ENCODE data around the gene CASS4. TPM values are rescaled to one million over a fixed set of nuclear protein-coding genes. Genes with fewer than 3 reads are reported as not detected.

Gene CASS4
- total and polyA plus RNA-seq, 9 of the 15 experiments (the other 6 are each of a cell fraction or from before 2014, with no cell fraction given), result 8.1 to 53.8 (median 26.7) TPM

- TF ChIP-seq STAT6 (CRISPR knock-in tag; IDR thresholded peaks at IDR 0.05) (no peak), ERF (CRISPR knock-in tag; IDR thresholded peaks at IDR 0.05) (no peak), SNRNP70 (optimal IDR thresholded peaks at IDR 0.05; ENCODE audit: low read depth, low read length) (no peak), KDM4B (IDR thresholded peaks at IDR 0.05; ENCODE audit: borderline replicate concordance in 2 of 2, low read depth in 1 of 2) (peak in 1 of 2 experiments; percentile 82; a peak in 2 of 4 replicates), DIDO1 (tag; IDR thresholded peaks at IDR 0.05; ENCODE audit: low read depth) (peak; percentile 82; the same call in 1 of the 2 replicates), ZNF511 (CRISPR knock-in tag; IDR thresholded peaks at IDR 0.05) (no peak), RBM14 (IDR thresholded peaks at IDR 0.05; ENCODE audit: borderline replicate concordance, insufficient read depth, low read depth, low read length) (no peak), ATF4 (CRISPR knock-in tag; IDR thresholded peaks at IDR 0.05) (no peak), MED1 (CRISPR knock-in tag; IDR thresholded peaks at IDR 0.05; ENCODE audit: borderline replicate concordance) (no peak), DACH1 (IDR thresholded peaks at IDR 0.05; ENCODE audit: partially characterized antibody) (no peak), NFE2 (IDR thresholded peaks at IDR 0.05; ENCODE audit: low read depth) (no peak), TCF15 (CRISPR knock-in tag; IDR thresholded peaks at IDR 0.05) (no peak), THRB (CRISPR knock-in tag; conservative IDR thresholded peaks at IDR 0.05) (0 out of 2 replicates have a peak, but pooled peaks have one; percentile 37), ELK3 (CRISPR knock-in tag; IDR thresholded peaks at IDR 0.05) (no peak), ELF1 (tag; IDR thresholded peaks at IDR 0.05) (peak; percentile 99), POLR2AphosphoS5 (IDR thresholded peaks at IDR 0.05; ENCODE audit: control insufficient read depth, insufficient read depth, low read depth, low read length) (peak; percentile 73), ILF3 (IDR thresholded peaks at IDR 0.05; ENCODE audit: borderline replicate concordance) (no peak), PHTF2 (CRISPR knock-in tag; IDR thresholded peaks at IDR 0.05) (no peak), BCL6 (CRISPR knock-in tag; IDR thresholded peaks at IDR 0.05) (no peak), ATF7 (IDR thresholded peaks at IDR 0.05) (peak; percentile 82), ZC3H4 (CRISPR knock-in tag; IDR thresholded peaks at IDR 0.05; ENCODE audit: borderline replicate concordance) (no peak)
Observed at GRCh38 chr20:56468316-56469076, 56.4 kb downstream of the CASS4 start, which contains the start of gene RTF2 (continued).
